ENCODE data around the gene TAS2R20.

TAS2R20 gene

DNA sequence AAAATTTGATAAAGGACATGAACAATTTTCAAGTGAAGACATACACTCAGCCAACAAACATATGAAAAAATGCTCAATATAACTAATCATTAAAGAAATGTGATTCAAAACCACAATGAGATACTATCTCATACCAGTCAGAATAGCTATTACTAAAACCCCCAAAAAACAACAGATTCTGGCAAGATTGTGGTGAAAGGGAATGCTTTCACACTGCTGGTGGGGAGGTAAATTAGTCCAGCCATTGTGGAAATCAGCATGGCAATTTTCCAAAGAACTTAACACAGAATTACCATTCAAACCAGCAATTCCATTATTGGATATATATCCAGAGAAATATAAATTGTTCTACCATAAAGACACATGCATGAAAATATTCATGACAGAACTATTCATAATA is 40.4 kb downstream of the TAS2R20 start:
- no peak for DNase-seq

DNA sequence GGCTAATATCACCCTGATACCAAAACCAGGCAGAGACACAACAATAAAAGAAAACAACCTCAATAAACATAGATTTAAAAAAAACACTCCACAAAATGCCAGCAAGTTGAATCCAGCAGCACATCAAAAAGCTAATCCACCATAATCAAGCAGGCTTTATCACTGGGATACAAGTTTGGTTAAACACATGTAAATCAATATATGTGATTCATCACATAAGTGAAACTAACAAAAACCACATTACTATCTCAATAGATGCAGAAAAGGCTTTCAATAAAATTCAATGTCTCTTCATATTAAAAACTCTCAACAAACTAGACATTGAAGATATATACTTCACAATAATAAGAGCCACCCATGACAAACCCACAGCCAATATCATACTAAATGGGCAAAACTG is 42.0 kb downstream of the TAS2R20 start:
- DNase-seq = no peak

DNA sequence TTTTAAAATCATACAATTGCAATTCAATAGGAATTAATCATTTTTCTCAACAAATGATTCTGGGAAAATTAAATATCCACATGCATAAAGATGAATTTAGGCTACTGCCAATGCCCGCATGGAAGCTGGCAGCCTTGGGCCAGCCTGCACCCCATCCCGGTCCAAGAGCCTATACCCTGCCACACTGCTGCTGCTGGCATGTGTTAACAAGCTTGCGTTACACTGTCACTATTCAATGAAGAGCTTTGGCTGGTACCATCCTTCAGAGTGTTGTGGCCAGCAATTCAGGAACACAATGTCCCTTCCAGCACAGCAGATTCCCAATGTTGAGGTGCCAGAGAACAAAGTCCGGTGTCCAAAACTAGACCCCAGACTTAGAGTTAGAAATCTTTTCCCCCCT is 45.5 kb downstream of the TAS2R20 start:
- no peak for DNase-seq

Data from stimulated activated CD4-positive, alpha-beta T cell treated with anti-CD3 and anti-CD28 coated beads, Interleukin-4, amount 100 ng/mL, for 1 hour (primary cell).